NOMO-1 treated with DMSO at 0.1 percent for 48 hours (cell line): ENCODE measurements around the gene SIRT3.

Experiments
- DNase-seq: peaks from one replicate; lab custom pipeline; 2025; ENCODE audit not compliant: unreplicated experiment; lab: John Stamatoyannopoulos, UW

Gene SIRT3

DNA sequence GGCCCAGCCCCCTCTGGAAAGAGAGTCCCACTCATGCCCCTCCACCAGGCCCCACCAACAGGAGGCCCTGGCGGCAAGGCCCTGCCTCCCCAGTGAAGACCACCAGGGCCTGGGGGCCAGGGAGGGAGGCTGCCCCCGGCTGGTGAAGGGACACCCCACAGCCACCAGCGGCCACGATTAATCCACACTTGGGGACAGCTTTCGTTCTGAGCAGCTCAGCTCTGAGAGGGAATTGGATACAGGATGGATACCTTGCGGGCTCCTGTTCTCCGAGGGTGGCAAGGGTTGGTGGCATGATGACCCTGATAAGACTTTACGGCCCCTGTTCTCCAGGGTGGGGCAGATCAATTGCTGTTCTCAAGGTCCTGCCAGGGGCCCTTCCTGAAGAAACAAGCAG is 35.2 kb upstream of the SIRT3 start:
- no peak for DNase-seq

DNA sequence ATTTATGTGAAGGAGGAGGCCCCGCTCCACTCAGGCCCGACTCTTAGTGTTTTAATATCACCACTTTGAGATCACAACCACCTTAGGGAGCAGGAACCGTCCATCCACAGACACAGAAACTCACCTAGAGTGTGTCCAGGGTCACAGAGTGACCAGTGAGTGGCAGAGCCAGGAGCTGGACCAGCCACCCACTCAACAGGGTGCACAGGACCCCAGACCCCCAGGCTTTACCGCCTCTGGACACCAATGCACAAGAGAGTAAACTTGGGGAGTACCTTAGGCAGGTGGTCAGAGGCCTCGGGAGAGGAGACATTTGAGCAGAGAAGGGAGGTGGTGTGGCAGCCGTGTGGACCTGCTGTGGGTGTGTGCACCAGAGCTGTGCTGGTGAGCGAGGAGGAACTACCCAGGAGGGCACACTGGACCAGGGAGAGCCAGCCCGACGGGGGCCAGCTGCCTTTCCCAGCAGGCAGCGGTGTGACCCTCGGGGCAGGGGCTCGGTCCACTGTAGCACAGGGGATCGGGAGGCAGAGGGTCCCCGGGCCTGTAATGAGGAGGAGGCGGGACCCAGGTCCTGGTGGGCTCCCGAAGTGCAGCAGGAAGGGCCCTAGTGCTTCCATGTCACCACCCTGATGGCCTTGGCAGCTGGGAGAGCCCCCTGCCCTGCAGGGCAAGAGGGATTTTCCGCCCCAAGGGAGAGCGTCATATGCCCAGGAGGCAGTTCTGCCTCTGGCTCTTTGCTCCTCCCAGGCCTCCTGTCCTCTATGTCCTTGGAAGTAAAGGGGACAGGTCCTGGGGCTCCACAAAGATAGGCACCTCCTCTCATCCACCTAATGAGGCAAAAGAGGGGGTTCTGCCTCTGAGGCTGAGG is 34.5 kb upstream of the SIRT3 start:
- DNase-seq = no peak

DNA sequence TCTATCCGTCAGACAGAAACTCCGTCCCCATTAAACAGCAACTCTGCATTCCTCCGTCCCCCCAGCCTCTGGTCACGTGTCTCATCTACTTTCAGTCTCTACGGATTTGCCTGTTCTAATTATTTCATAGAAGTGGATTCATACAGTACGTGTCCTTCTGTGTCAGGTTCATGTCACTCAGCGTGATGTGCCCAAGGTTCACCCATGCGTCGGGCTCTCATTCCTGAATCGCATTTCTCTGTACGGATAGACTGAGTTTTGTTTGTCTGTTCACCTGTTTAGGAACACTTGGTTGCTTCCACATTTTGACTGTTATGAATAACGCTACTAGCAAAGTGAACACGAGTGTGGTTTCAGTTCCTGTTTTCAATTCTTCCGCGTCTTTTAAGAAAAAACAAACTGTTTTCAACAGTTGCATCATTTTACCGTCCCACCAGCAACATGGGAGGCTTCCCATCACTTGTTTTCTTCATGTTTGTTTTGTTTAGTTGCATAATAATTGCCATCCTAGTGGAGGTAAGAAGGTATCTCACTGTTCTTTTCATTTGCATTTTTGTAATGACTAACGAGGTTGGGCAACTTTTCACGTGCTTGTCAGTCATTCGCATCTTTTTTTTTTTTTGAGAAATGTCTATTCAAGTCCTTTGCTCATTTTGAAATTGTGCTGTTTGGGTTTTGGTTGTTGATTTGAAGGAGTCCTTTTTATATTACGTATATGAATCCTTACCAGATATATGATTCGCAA is 33.2 kb upstream of the SIRT3 start:
- peak; percentile 95 for DNase-seq

DNA sequence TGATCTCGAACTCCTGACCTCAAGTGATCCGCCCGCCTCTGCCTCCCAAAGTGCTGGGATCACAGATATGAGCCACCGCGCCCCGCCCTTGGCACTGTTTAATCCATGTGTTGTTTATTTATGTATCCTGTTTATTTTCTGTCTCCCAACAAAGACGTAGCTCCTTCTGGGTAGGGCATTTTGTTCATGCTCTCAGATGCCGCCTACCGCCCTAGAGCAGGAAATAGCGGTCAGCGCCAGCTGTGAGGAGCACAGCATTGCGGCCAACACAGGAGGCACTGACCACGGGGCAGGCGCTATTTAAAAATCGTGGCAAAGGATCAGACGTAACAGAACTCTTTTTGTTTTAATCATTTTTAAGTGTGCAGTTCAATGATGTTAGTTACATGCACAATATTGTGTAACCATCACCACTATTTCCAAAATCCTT is 32.6 kb upstream of the SIRT3 start:
- DNase-seq = peak; percentile 91

DNA sequence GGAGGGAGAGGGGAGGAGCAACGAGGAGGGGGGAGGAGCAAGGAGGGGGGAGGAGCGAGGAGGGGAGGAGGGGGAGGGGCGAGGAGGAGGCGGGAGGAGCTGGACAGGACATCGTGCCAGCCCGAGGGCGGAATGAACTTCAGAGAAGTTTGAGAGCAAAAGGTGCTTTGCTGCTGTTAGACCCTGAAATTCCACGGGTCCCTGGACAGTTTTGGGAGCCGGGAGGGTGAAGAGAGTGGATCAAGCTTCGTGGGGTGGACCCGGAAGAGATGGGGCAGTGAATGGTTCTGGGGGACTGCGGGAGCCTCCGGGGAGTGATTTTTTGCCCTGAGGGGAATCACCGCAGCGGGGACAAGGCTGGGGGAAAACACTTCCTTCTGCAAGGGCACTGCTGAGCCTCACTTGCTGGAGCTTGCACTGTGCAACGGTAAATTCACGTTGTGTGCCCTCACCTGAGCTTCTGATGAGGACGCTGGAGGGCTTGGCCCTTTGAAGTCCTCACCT is 31.4 kb upstream of the SIRT3 start:
- DNase-seq = no peak

DNA sequence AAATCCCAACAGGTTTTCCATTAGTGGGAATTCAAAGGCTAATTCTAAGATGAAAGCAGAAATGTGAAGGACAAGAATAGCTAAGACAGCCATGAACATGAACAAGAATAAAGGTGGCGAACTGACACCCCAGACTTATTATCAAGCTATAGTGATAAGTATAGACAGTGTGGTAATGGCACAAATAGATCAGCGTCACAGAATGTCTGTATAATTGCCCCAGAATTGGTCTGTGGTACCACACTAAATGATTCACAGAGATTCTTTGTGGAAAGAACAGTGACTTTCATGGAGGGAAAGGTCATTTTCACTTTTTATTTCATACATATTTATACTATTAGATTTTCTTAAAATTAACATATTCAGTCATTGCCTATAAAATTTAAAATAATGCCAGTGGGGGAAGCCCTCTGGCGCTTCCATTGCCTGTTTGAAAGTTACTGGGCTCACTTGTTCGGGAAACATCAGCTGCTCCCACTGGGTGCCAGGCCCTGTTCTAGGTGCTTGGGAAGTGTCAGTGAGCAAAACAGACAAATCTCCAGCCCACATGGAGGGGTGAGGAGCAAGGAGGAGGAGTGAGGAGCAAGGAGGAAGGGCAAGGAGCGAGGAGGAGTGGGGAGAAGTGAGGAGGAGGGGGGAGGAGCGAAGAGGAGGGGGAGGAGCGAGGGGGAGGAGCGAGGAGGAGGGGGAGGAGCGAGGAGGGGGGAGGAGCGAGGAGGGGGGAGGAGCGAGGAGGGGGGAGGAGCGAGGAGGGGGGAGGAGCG is 30.7 kb upstream of the SIRT3 start:
- DNase-seq = peak; percentile 27

DNA sequence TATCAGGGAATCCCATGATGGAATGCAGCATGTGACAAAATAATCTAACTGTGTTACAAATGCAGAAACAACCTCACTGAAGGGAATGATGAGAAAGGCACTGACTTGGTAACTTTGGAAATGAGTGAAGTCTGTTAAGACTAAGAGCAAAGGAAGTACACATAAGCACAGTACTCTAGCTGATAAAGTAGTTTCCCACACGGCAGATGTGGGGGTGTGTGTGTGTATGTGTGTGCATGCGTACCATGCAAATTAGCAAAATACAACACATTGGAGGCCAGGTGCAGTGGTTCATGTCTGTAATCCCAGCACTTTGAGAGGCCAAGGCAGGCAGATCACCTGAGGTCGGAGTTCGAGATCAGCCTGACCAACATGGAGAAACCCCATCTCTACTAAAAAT is 25.5 kb upstream of the SIRT3 start:
- DNase-seq = no peak

DNA sequence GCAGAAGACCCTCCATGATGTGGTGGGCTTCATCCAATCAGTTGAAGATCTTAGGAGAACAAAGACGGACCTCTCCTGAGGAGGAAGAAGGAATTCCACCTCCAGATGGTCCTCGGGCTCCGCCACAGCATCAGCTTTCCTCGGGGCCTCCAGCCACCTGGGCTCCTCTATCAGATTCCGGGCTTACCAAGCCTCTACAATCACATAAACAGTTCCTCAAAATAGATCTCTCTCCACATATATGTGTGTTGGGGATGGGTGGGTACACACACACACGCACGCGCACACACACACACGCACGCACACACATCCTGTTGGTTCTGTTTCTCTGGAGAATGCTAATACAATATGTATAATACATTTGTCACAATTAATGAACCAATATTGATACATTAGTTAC is 23.3 kb upstream of the SIRT3 start:
- DNase-seq = no peak

DNA sequence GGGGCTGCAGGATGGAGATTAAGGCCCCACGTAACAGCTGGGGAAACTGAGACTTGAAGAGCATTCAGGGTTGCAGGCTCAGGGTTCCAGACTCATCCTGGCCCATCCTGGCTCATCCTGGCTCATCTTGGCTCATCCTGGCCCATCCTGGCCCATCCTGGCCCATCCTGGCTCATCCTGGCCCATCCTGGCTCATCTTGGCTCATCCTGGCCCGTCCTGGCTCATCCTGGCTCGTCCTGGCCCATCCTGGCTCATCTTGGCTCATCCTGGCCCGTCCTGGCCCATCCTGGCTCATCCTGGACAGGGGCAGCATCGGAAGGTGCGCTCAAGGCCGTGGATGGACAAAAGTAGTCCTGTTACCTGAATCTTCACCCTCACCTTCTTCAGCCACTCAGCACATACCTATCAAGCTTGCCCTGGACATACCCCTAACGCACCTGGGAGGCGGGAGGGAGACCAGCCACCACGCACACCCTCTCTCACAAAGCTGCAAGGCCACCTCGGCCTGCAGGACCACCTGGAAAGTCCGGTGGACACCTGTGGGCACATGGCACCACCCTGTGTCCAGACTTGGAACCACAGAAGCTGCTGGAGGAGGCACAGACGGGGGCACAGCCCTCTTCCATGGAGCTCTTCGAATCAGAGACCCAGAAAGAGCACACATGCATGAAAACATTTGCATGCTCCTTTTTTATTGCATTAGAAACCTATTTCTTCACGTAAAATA is 21.8 kb upstream of the SIRT3 start:
- DNase-seq = no peak

DNA sequence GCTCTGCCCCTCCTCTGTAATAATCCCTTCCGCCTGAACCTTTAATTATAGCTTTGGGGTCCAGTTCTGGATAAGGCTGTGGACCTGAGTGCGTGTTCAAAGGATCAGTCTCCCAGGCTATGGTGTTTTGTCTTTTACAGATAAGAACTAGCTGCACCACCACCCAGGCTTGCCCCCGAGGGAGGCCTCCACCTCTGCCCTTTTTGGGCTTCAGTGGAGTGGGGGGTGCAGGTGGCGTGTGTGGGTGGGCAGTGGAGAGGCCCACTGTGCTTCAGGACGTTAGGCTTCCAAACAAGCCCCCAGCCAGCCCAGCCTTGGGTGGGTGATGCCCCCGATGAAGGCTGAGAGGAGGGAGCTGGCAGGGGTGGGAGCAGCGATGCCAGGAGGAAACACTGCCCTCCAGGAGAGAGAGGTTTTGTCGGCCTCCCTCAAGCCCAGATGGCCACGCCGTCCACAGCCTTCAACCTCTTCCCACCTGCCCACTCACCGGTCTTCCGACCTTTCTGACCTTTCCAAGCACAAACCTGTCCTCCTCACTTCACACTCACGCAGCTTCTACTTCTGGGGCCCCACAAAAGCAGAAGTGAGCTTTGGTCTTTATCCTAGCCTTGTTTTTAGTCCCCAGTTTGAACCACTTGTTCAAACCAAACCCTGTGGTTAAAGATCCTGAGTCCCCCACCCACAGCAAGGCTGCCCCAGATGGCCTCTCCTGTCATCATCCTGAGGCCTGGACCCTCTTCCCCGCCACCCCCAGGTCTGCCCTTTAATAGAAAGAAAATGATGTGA is 21.0 kb upstream of the SIRT3 start:
- DNase-seq = peak; percentile 59

DNA sequence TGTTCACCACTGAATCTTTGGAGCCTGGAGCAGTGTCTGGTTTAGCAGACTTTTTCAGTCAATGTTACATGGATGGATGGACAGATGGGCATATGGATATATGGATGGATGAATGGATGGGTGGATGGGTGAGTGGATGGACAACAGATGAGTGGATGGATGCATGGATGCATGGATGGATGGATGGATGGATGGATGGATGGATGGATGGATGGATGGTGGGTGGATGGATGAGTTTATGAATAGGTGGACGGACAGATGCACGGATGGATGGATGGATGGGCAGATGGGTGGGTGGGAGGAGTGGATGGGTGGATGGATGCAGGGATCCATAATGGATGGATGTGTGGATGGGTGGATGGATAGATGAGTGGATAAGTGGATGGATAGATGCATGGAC is 19.7 kb upstream of the SIRT3 start:
- no peak for DNase-seq

DNA sequence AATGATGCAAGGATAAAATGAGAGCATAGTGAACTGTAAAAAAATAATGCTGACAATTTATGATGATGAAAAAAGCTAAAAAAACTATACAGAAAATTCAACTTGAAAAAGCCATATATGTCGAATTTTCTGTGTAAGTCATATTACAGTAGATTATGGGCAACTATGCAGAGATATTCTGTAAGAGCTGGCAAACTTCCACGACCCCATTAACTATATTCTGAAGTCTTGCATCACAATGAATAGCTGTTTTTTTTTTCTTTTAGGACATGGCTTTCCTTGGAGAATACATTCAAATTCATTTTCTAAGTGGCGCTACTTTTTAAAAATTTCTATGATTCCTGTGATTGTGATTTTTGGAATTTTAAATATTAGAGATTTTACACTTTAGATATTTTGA is 19.0 kb upstream of the SIRT3 start:
- DNase-seq = peak; percentile 12

DNA sequence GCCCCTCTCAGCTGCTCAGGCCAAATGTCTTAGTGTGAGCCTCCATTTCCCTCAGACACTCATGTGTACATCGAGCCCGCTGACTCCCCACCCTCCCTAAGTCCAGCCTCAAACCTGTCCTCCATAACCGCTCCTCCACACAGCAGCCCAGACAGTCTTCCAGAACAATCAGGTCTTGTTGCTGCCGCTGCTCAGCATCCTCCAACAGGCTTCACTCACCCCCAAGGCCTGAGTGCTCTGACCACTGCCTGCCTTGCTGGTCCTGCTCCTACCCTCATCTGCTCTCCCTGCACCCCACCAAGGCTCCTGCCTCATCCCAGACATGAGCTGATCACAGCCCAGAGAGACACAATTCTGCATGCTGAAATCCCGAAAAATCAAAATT is 17.7 kb upstream of the SIRT3 start:
- DNase-seq = no peak

DNA sequence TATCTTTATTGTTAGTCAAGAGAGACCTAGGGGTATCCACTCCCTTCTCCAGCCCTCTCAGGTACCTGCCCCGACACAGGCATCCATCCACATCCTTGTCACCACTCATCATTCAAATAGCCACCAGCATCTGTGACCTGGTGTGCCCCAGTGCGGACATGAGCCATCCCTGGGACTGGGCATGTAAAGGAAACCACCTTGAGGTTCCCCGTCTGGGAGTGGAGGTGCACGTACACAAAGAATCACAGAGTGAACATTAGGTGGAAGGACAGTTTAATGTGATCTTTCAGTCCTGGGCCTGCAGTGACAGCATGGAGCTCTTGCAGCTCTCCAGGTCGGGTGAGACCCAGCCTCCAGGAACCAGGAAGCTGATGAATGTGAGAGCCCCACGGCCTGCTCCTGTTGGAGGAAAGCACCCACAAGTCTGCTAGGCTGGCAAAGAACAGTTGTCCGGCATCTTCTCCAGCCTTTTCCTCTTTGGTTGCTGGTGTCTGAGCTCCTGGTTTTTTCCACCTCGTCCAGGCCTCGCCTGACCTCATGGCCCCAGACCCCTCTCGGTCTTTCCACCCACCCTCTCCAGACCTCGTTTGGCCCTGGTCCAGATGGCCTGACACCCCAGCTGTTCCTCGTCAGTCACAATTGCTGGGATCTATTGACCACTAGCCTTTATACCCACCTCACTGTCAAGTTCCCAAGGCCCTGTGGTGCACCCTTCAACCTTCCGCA is 17.2 kb upstream of the SIRT3 start:
- no peak for DNase-seq

DNA sequence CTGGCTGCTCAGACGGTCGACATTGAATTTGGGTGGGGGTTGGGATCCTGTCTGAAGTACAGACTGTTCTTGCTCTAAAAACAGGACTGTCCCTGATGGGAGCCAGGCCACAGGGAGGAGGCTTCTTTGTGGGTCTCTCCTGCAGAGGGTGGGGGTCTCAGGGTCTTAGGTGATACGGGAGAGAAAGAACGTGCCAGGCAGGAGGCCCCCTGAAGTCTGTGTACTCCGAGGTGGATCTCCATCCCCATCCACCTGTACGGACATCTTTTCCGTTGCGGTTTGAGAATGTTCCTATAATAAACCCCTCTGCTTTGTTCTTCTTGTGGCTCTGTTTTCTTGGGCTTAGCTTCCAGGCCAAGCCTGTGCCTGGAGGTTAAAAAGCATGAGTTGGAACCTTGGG is 16.5 kb upstream of the SIRT3 start:
- no peak for DNase-seq

DNA sequence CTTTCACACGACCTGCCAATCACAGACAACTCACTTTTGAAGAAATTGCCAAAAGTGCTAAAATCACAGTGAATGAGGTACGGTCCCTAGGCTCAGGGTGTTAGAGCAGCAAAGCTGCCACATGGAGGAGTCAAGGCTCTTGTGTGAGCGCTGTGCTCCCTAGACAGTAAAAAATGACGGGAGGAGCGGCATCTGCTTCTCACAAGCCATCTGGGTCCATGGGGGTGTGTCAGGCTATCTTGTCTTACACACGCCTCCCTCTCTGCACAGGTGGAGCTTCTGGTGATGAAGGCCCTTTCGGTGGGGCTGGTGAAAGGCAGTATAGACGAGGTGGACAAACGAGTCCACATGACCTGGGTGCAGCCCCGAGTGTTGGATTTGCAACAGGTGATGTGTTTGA is 15.4 kb upstream of the SIRT3 start:
- DNase-seq = no peak

DNA sequence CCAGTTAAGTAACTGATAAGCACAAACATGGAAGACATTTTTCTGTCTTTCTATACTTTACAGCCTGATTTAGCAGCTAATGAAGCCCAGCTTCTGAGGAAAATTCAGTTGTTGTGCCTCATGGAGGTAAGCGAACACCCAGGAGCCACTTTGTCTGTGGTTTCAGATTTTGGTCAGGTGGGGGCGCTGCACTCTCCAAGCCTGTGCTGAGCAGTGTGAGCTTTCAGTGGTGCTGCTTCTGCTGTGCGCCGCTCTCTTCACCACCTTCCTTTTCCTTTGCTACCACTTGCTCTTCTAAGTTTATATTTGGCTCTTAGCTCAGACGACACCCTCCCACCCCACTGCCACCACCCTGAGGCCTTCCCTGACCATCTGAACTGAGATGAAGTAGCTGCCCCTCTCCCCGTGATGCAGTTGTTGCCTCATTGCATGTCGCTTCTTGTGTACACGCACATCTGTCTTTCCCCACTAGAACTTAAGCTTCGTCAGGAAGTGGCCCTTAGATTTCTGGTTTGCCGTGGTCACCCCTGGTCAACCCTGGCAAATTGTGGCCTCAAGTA is 14.7 kb upstream of the SIRT3 start:
- peak; percentile 38 for DNase-seq

DNA sequence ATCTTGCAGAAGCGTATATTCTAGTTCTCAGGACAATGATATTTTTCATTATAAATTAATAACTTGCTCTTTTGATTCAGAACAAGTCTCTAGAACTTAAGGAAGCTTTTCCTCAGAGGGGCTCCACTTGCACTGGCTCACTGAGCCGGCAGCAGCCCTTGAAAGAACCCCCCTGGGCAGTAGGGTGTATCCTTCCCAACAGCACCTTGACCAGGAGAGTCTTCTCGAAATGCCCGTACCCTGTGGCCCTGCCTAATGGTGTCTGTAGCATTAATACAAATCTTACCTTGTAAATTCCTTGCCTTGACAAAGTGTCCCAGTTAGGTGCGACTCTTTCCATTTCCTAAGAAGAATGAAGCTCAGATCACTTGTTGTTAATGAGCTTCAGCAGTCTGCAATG is 14.1 kb upstream of the SIRT3 start:
- DNase-seq = no peak

DNA sequence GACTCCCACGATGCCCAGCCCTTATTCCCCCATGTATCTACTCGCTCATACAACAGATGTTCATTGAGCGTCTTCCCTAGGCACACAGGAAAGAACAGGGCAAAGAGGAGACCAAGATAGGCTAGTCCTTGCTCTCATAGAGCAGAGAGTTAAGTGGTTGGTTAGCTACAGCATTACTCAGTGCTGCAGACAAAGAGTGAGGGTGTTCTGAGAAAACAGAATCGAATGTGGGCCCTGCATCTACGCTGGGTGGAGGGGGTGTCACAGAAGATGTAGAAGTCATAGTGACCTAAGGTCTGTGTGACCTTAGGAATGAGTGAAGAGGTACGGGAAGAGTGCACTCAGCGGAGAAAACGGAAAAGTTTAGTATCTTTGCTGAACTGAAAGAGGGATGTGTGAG is 12.9 kb upstream of the SIRT3 start:
- no peak for DNase-seq
